ENCODE data around the gene CMPK1.

The CMPK1 gene

GRCh38 chr1:47389731-47390130 lies 56.1 kb downstream of the CMPK1 start:
- no peak overlapping the region for H3K4me3 ChIP-seq (ENCODE audit: low read length)
- DNase-seq (ENCODE audit: low read depth), result no peak
- no peak for TF ChIP-seq CTCF (IDR thresholded peaks at IDR 0.05; ENCODE audit: insufficient read depth, low read depth, low read length, missing control alignments)

GRCh38 chr1:47390843-47391242 lies 57.3 kb downstream of the CMPK1 start:
- H3K4me3 ChIP-seq (ENCODE audit: low read length), result no peak overlapping the region
- DNase-seq (ENCODE audit: low read depth), result no peak
- TF ChIP-seq CTCF (IDR thresholded peaks at IDR 0.05; ENCODE audit: insufficient read depth, low read depth, low read length, missing control alignments), result no peak

GRCh38 chr1:47393141-47393540 lies 59.6 kb downstream of the CMPK1 start:
- no peak for TF ChIP-seq CTCF (IDR thresholded peaks at IDR 0.05; ENCODE audit: insufficient read depth, low read depth, low read length, missing control alignments)
- peak; percentile 69 for DNase-seq (ENCODE audit: low read depth)
- no peak overlapping the region for H3K4me3 ChIP-seq (ENCODE audit: low read length)

GRCh38 chr1:47395433-47395832 lies 61.8 kb downstream of the CMPK1 start:
- no peak for DNase-seq (ENCODE audit: low read depth)
- no peak overlapping the region for H3K4me3 ChIP-seq (ENCODE audit: low read length)
- TF ChIP-seq CTCF (IDR thresholded peaks at IDR 0.05; ENCODE audit: insufficient read depth, low read depth, low read length, missing control alignments), result no peak

- no peak for TF ChIP-seq CTCF (IDR thresholded peaks at IDR 0.05; ENCODE audit: insufficient read depth, low read depth, low read length, missing control alignments)
- no peak overlapping the region for H3K4me3 ChIP-seq (ENCODE audit: low read length)
- no peak for DNase-seq (ENCODE audit: low read depth)
Measured at GRCh38 chr1:47396671-47397196, 63.1 kb downstream of the CMPK1 start.

- no peak for TF ChIP-seq CTCF (IDR thresholded peaks at IDR 0.05; ENCODE audit: insufficient read depth, low read depth, low read length, missing control alignments)
- DNase-seq (ENCODE audit: low read depth), result no peak
- no peak overlapping the region for H3K4me3 ChIP-seq (ENCODE audit: low read length)
Measured at GRCh38 chr1:47399138-47399845, 65.7 kb downstream of the CMPK1 start.

GRCh38 chr1:47399846-47400155 lies 66.2 kb downstream of the CMPK1 start:
- no peak for TF ChIP-seq CTCF (IDR thresholded peaks at IDR 0.05; ENCODE audit: insufficient read depth, low read depth, low read length, missing control alignments)
- no peak overlapping the region for H3K4me3 ChIP-seq (ENCODE audit: low read length)
- no peak for DNase-seq (ENCODE audit: low read depth)
